Measurements from ENCODE around the gene CDIP1.
"Not testable (repeated sequence)": the region's sequence is repeated elsewhere in the genome, so short reads cannot be mapped to it uniquely, and the experiment has no call there.

CDIP1 gene
- total RNA-seq = 21.9 to 30.4 (median 23.4) reads per million in 4 experiments

GRCh38 chr16:4538350-4539235 lies at the start of gene CDIP1:
Gene CDIP1, minus strand, starts transcription at chr16:4538773. Its CDS starts 24,643 bp downstream, at chr16:4514130.
- peak; percentile 88 for DNase-seq

GRCh38 chr16:4586291-4586690 lies 47.7 kb upstream of the CDIP1 start:
- no peak for DNase-seq

GRCh38 chr16:4583906-4584305 lies 45.3 kb upstream of the CDIP1 start:
- DNase-seq = no peak

- DNase-seq = no peak
Measured at GRCh38 chr16:4580250-4580649, 41.7 kb upstream of the CDIP1 start.

- DNase-seq = no peak
Measured at GRCh38 chr16:4578961-4579530, 40.5 kb upstream of the CDIP1 start.

GRCh38 chr16:4576008-4576407 lies 37.4 kb upstream of the CDIP1 start:
- DNase-seq = no peak

GRCh38 chr16:4574919-4575705 lies 36.5 kb upstream of the CDIP1 start:
- DNase-seq = no peak

- not testable (repeated sequence) for DNase-seq
Measured at GRCh38 chr16:4573926-4574325, 35.4 kb upstream of the CDIP1 start.

- DNase-seq = no peak
Measured at GRCh38 chr16:4572715-4573114, 34.1 kb upstream of the CDIP1 start.

- no peak for DNase-seq
Measured at GRCh38 chr16:4570688-4571321, 32.2 kb upstream of the CDIP1 start.

- no peak for DNase-seq
Measured at GRCh38 chr16:4570086-4570485, 31.5 kb upstream of the CDIP1 start.

GRCh38 chr16:4566144-4566543 lies 27.6 kb upstream of the CDIP1 start:
- no peak for DNase-seq

- DNase-seq = no peak
Measured at GRCh38 chr16:4564661-4565267, 26.2 kb upstream of the CDIP1 start.

- no peak for DNase-seq
Measured at GRCh38 chr16:4561596-4561995, 23.0 kb upstream of the CDIP1 start.

GRCh38 chr16:4557973-4558372 lies 19.4 kb upstream of the CDIP1 start:
- DNase-seq = no peak

- no peak for DNase-seq
Measured at GRCh38 chr16:4556580-4556979, 18.0 kb upstream of the CDIP1 start.

GRCh38 chr16:4556112-4556511 lies 17.5 kb upstream of the CDIP1 start, which contains the start of gene C16orf96:
Gene C16orf96, plus strand, starts transcription at chr16:4556340. Its CDS starts 150 bp downstream, at chr16:4556490.
- no peak for DNase-seq

- DNase-seq = no peak
Measured at GRCh38 chr16:4552541-4552940, 14.0 kb upstream of the CDIP1 start.

- DNase-seq = no peak
Measured at GRCh38 chr16:4550591-4550990, 12.0 kb upstream of the CDIP1 start.

GRCh38 chr16:4548124-4548523 lies 9.6 kb upstream of the CDIP1 start:
- DNase-seq = no peak

- DNase-seq = no peak
Measured at GRCh38 chr16:4544473-4544872, 5.9 kb upstream of the CDIP1 start.

- no peak for DNase-seq
Measured at GRCh38 chr16:4539716-4540284, 1.2 kb upstream of the CDIP1 start.

Measured in effector CD8-positive, alpha-beta T cell (primary cell).